Mesodermal cell (in vitro differentiated cells): ENCODE data around the gene ANKRD36C.
"Not testable (repeated sequence)": the region's sequence is repeated elsewhere in the genome, so short reads cannot be mapped to it uniquely, and the experiment has no call there.

ENCODE experiments used
- H3K27ac ChIP-seq: 2 replicates; pipeline ENCODE4 v1.7.0; 2013; ENCODE audit warnings: mild to moderate bottlenecking, low read depth, low read length, moderate library complexity; ENCODE audit not compliant: severe bottlenecking
- H3K36me3 ChIP-seq: 2 replicates; pipeline ENCODE4 v1.7.1; 2013; ENCODE audit warnings: mild to moderate bottlenecking, low read length, moderate library complexity; ENCODE audit not compliant: control insufficient read depth, insufficient read depth
- H3K4me1 ChIP-seq: one replicate; pipeline ENCODE4 v1.7.1; 2013; ENCODE audit warnings: mild to moderate bottlenecking, low read length; ENCODE audit not compliant: insufficient read depth, control insufficient read depth, poor library complexity, severe bottlenecking
- H3K4me3 ChIP-seq: 2 replicates; pipeline ENCODE4 v1.7.0; 2013; ENCODE audit warnings: low read length, control low read depth, mild to moderate bottlenecking; ENCODE audit not compliant: insufficient read depth, poor library complexity, severe bottlenecking; ENCODE audit errors: extremely low read depth
- H3K9me3 ChIP-seq: 2 replicates; pipeline ENCODE4 v1.7.1; 2013; ENCODE audit warnings: mild to moderate bottlenecking, low read length, moderate library complexity; ENCODE audit not compliant: control insufficient read depth
- WGBS, 2 experiments: methylation state at CpG; one replicate each; pipeline ENCODE4 v1.1.5; 2013; ENCODE audit warnings: missing lambda C conversion rate in 2 of 2; ENCODE audit not compliant: insufficient coverage in 2 of 2; 5-methylcytosine and 5-hydroxymethylcytosine counted together

Gene ANKRD36C

GRCh38 chr2:95992520-95993272, 1.1 kb upstream of the ANKRD36C start:
- WGBS, 2 experiments: 0% methylated on average over 6 to 18 of the region's 34 CpGs
- H3K4me1 ChIP-seq, H3K9me3 ChIP-seq, H3K36me3 ChIP-seq: not testable (repeated sequence)
- Histone ChIP-seq H3K27ac (peak overlapping the region; percentile 85), H3K4me3 (peak overlapping the region; percentile 52)

- H3K27ac ChIP-seq, H3K36me3 ChIP-seq, H3K4me1 ChIP-seq, H3K9me3 ChIP-seq: not testable (repeated sequence)
- no CpG with 5 or more reads among the region's 39 CpGs for WGBS, 2 experiments
- peak overlapping the region; percentile 52 for H3K4me3 ChIP-seq
These were observed 478 bp upstream of the ANKRD36C start for GRCh38 chr2:95992102-95992501.

- not testable (repeated sequence) for H3K4me1 ChIP-seq, H3K9me3 ChIP-seq, H3K27ac ChIP-seq, H3K36me3 ChIP-seq
- WGBS, 2 experiments: no CpG with 5 or more reads among the region's 6 CpGs
- H3K4me3 ChIP-seq: peak overlapping the region; percentile 52
These were observed 740 bp downstream of the ANKRD36C start for GRCh38 chr2:95990884-95991283.

- H3K36me3 ChIP-seq, H3K9me3 ChIP-seq, H3K4me3 ChIP-seq, H3K4me1 ChIP-seq, H3K27ac ChIP-seq: not testable (repeated sequence)
- no CpG with 5 or more reads among the region's 2 CpGs for WGBS, 2 experiments
These were observed 40.0 kb downstream of the ANKRD36C start for GRCh38 chr2:95951662-95952061.

GRCh38 chr2:95948039-95948438, 43.6 kb downstream of the ANKRD36C start:
- H3K9me3 ChIP-seq, H3K4me3 ChIP-seq, H3K27ac ChIP-seq, H3K4me1 ChIP-seq: not testable (repeated sequence)
- WGBS, 2 experiments: no CpG with 5 or more reads among the region's 1 CpG
- peaks cover 12% of the 10 kb centered on the region for H3K36me3 ChIP-seq

GRCh38 chr2:95939947-95940346, 51.7 kb downstream of the ANKRD36C start:
- H3K36me3 ChIP-seq, H3K9me3 ChIP-seq, H3K4me3 ChIP-seq, H3K27ac ChIP-seq, H3K4me1 ChIP-seq: not testable (repeated sequence)
- 91 to 93% methylated on average over 6 to 11 of the region's 11 CpGs for WGBS, 2 experiments

- not testable (repeated sequence) for H3K4me1 ChIP-seq, H3K4me3 ChIP-seq, H3K36me3 ChIP-seq, H3K9me3 ChIP-seq, H3K27ac ChIP-seq
- 60 to 89% methylated on average over 1 of the region's 3 CpGs for WGBS, 2 experiments
These were observed 60.9 kb downstream of the ANKRD36C start for GRCh38 chr2:95930740-95931139.

GRCh38 chr2:95917007-95917406, 74.6 kb downstream of the ANKRD36C start:
- not testable (repeated sequence) for H3K9me3 ChIP-seq, H3K27ac ChIP-seq, H3K4me3 ChIP-seq, H3K36me3 ChIP-seq, H3K4me1 ChIP-seq
- no CpG with 5 or more reads among the region's 1 CpG for WGBS, 2 experiments

- not testable (repeated sequence) for H3K9me3 ChIP-seq, H3K27ac ChIP-seq, H3K36me3 ChIP-seq, H3K4me3 ChIP-seq, H3K4me1 ChIP-seq
These were observed 76.5 kb downstream of the ANKRD36C start for GRCh38 chr2:95915131-95915530.

GRCh38 chr2:95911431-95911830, 80.2 kb downstream of the ANKRD36C start:
- WGBS, 2 experiments: 74 to 87% methylated on average over 3 to 4 of the region's 5 CpGs

GRCh38 chr2:95894443-95894842, 97.2 kb downstream of the ANKRD36C start:
- H3K4me3 ChIP-seq, H3K4me1 ChIP-seq, H3K9me3 ChIP-seq, H3K27ac ChIP-seq, H3K36me3 ChIP-seq: not testable (repeated sequence)
- WGBS, 2 experiments: no CpG with 5 or more reads among the region's 2 CpGs

More at GRCh38 chr2:95911431-95911830, 80.2 kb downstream of the ANKRD36C start:
- not testable (repeated sequence) for H3K9me3 ChIP-seq, H3K27ac ChIP-seq, H3K4me1 ChIP-seq, H3K4me3 ChIP-seq, H3K36me3 ChIP-seq
